ENCODE data around the gene BMP7.
"Not testable (repeated sequence)": the region's sequence is repeated elsewhere in the genome, so short reads cannot be mapped to it uniquely, and the experiment has no call there.

Gene BMP7

DNA sequence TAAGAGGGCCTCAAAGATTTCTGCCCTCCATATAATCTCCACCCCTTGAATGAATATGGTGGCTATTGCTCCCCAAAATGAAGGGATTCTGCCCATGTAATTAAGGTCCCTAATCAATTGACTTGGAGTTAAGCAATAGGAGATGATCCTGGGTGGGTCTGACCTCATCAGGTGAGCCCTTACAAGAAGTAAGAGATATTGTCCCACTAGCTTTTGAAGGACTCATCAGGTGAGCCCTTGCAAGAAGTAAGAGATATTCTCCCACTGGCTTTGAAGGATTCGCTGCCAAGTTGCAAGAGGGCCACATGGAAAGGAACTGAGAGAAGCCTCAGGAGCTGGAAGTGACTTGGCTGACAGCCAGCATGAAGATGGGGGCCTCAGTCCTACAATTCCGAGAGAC is 103.4 kb downstream of the BMP7 start:
- no peak for DNase-seq

DNA sequence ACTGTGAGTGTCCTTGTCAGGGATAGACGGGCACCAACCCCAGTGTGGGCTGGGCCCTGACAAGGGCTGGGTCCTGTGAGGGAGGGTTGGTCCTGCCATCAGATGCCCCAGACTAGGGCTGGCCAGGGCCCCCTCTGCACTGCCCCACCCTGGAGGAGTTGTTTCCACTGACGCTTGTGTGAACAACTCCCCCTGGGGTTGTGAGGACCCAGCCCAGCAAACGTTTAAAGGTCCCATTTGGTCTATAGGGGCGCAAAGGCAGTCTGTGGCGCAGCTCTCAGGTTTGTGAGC is 104.1 kb downstream of the BMP7 start:
- no peak for DNase-seq

- DNase-seq = no peak
Observed at GRCh38 chr20:57161478-57162361, 104.7 kb downstream of the BMP7 start.

DNA sequence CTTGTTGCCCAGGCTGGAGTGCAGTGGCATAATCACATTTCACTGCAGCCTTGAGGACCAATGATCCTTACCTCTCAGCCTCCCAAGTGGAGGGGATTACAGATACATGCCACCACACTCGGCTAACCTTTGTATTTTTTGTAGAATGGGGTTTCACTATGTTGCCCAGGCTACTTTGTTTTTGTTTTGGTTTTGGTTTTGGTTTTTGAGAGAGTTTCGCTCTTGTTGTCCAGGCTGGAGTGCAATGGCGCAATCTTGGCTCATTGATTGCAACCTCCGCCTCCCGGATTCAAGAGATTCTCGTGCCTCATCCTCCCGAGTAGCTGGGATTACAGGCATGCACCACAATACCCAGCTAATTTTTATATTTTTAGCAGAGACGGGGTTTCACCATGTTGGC is 105.5 kb downstream of the BMP7 start:
- no peak for DNase-seq

DNA sequence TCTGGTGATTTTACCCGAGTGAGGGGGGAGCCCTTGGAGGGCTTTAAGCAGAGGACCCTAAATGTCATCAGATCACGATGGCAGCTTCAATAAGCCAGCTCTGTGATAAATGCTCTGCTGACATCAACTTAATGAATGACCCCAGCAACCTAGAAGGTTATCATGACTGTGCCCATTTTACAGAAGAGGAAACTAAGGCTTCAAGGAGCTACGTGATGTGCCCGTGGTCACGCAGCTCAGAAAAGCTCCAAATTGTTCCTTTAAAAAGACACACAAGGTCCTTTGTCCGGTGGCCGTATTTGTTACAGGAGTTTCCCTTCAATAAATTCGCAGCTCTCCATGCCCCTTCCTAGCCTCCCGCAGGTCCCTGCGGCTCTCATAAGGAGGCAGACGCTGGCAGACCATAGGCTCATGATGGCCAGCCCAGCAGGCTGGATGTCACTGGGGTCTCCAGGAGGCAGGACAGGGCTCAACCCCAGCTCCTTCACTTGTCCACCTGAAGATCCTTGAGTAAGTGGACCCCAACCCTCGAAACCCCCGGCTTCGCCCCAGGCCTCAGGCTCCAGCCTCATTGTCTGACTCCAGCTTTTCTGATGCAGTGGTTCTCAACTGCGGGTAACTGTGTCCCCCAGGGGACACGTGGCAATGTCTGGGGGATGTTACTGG is 106.4 kb downstream of the BMP7 start:
- no peak for DNase-seq

GRCh38 chr20:57159193-57159851 is 107.1 kb downstream of the BMP7 start:
- no peak for DNase-seq

GRCh38 chr20:57158474-57158873 is 108.0 kb downstream of the BMP7 start:
- DNase-seq = no peak

DNA sequence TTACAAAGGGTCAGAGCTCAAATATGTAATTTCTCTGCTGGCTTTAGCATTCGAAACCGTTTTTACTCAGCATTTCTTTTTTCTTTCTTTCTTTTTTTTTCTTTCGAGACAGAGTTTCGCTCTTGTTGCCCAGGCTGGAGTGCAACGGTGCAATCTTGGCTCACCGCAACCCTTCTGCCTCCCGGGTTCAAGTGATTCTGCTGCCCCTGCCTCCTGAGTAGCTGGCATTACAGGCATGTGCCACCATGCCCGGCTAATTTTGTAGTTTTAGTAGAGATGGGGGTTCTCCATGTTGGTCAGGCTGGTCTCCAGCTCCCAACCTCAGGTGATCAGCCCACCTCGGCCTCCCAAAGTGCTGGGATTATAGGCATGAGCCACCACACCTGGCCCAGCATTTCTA is 108.7 kb downstream of the BMP7 start:
- DNase-seq = not testable (repeated sequence)

DNA sequence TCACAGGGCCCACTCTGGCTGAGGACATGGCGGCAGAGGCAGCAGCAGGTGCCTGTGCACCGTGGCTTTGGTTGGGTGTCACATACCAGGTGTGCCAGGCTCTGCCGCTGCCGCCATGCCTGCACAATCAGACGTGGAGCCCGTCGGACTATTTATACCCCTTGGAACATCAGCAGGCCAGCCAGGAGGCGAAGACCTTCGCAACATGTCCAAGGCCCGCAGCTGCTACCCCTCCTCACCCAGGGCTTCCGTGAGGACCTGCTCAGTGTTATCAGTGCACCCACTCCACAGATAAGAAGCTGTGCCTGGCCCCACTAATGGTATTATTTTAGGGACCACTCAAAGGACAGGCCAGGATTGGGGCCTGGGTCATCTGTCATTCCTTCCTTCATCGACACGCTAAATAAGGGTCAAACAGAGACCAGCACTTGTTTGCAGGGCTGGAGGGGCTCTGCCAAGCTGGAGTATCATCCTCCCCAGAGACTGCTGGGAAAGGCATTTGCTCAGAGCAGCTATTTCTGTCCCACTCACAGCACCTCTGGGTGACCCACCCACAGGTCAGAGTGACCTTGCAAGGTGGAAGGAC is 109.2 kb downstream of the BMP7 start:
- DNase-seq = no peak

- DNase-seq = no peak
Observed at GRCh38 chr20:57156011-57156729, 110.3 kb downstream of the BMP7 start.

GRCh38 chr20:57155415-57155814 is 111.0 kb downstream of the BMP7 start:
- no peak for DNase-seq

GRCh38 chr20:57153238-57153905 is 113.1 kb downstream of the BMP7 start:
- DNase-seq = no peak

DNA sequence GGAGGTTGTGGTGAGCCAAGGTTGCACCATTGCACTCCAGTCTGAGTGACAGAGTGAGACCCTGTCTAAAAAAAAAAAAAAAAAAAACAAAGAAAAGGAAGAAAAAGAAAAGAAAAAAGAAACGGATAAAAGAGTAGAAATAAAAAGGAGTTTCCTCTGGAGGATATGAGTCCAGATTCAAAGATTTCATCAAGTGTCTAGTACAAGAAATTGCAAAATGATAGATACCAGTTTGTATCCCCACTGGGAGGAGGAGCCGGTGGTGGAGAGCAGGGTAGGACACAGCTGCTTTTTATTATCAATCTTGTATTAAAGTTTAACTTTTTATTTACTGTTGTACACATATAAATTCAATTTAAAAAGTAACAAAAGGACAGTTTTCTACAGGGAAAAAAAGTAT is 113.9 kb downstream of the BMP7 start:
- DNase-seq = no peak

- DNase-seq = no peak
Observed at GRCh38 chr20:57150559-57150958, 115.9 kb downstream of the BMP7 start.

DNA sequence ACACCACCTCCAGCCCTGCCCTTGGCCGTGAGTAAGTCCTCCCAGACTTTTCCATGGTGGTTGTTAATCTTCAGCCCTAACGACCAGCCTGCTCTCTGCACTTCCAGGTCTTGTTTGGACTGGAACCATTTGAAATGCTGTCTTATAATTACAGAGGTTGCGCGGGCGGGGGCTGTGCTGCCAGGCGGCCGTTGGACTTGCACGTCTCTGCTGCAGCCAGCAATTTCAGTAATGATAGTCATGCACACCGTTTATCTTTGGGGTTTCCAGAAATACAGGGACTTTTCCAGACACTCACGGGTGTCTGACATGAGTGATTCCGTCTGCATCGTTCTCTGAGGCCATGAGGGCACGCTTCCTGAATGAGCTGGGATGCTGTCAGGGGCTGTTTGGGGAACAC is 118.2 kb downstream of the BMP7 start:
- no peak for DNase-seq

DNA sequence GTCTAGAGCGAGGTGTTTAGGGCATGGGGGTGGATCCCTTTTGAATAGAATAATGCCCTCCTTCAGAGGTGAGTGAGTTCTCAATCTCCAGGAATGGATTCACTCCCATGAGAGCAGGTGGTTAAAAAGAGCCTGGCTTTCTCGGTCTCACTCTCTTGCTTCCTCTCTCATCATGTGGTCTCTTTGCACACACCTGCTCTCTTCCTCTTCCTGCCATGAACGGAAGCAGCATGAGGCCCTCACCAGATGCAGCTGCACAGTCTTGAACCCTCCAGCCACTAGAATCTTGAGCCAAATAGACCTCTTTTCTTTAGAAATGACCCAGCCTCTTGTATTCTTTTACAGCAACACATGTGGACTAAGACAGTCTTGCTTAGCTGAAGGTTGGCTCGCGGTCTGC is 119.3 kb downstream of the BMP7 start:
- DNase-seq = no peak

GRCh38 chr20:57146155-57146554 is 120.3 kb downstream of the BMP7 start:
- no peak for DNase-seq

DNA sequence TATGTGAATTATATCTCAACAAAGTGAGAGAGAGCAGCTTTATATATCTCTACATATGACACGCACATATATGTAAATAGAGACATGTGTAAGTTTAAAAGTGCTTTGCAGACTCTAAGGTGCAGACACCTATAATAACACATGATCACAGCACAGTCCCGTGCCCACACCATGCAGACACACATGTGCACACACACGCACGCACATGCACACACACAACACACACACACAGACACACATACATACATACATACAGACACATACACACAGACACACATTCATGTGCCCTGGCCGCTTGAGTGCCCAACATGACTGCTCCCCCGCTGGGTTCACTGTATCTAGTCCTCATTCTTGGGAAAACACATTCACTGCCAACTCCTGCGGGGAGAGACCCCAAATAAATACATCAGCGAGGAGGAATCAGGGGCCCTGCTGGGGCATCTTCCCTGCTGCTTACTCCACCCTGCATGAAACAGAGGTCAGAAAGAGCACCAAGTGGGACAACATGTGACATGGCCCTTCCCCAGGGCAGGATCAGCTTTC is 121.3 kb downstream of the BMP7 start:
- DNase-seq = no peak

- DNase-seq = no peak
Observed at GRCh38 chr20:57143173-57143572, 123.3 kb downstream of the BMP7 start.

GRCh38 chr20:57142667-57143066 is 123.8 kb downstream of the BMP7 start:
- no peak for DNase-seq

DNA sequence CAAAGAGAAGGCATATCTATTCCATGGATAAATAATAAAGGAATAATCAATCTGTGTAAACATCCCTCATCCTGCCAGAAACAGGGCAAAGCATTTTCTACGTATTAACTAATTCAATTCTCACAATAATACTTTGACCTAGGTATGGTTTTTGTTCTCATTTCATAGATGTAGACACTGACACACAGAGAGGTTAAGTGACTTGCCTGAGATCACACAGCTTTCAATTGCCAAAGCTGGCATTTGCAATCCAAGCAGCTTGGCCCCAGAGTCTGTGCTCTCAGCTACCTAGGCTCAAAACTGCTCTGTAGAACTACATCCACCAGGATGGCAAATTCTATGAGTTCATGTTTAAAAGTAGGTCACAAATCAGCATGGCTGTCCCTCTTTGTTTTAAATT is 124.9 kb downstream of the BMP7 start:
- DNase-seq = no peak

- no peak for DNase-seq
Observed at GRCh38 chr20:57140416-57140965, 126.0 kb downstream of the BMP7 start.

Measured in activated CD4-positive, alpha-beta T cell treated with anti-CD3 and anti-CD28 coated beads for 1 hour (primary cell).